ENCODE measurements around the gene ATP5PB. TPM values are rescaled to one million over a fixed set of nuclear protein-coding genes. Genes with fewer than 3 reads are reported as not detected.

Gene ATP5PB
- total and polyA plus RNA-seq, 4 donors, result 194 to 256 (median 203) TPM

DNA sequence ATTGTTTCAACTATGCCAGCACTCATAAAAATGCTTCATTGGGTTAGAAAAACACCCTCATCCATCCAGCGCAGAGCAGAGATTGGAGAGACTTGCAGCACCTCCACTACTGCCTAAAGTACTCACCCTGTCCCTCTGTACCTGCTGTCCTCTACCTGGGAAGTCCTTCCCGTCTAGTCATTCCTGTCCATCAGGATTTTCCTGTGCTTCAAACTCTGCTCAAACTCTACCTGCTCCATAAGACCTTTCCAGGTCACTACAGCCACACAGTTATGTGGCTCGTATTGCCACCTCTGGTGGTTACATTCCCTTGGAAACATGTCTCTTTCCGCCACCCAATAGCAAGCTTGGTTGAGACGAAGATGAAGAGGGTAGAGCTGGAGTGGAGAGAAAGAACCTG is 28.9 kb upstream of the ATP5PB start:
- WGBS, 2 donors, result 78 to 83% methylated on average over 5 of the region's 5 CpGs
- H3K4me3 ChIP-seq, result no peak overlapping the region
- H3K4me1 ChIP-seq (ENCODE audit: control insufficient read depth in 5 of 5, insufficient read depth in 5 of 5, low read length in 5 of 5), result peaks cover 0 to 9% (median 3%) of the 10 kb centered on the region in 5 donors
- H3K9me3 ChIP-seq (ENCODE audit: control insufficient read depth in 4 of 4, insufficient read depth in 3 of 4, low read length in 3 of 4), result no peaks in the 10 kb centered on the region
- no peak for DNase-seq
- no peaks in the 10 kb centered on the region for H3K36me3 ChIP-seq (ENCODE audit: control insufficient read depth in 4 of 4, insufficient read depth in 4 of 4, low read length in 4 of 4)
- no peak overlapping the region for H3K27ac ChIP-seq (ENCODE audit: low read depth in 1 of 2, low read length in 1 of 2)
- H3K27me3 ChIP-seq (ENCODE audit: control insufficient read depth in 3 of 3, insufficient read depth in 3 of 3, low read length in 2 of 3), result no peaks in the 10 kb centered on the region
- H3K9ac ChIP-seq (ENCODE audit: insufficient read depth in 1 of 2, low read length in 2 of 2), result no peak overlapping the region
- ATAC-seq (ENCODE audit: insufficient read depth, low FRiP score), result no peak
- TF ChIP-seq CTCF (IDR thresholded peaks at IDR 0.05; ENCODE audit: control extremely low read depth, extremely low read depth), result no peak

DNA sequence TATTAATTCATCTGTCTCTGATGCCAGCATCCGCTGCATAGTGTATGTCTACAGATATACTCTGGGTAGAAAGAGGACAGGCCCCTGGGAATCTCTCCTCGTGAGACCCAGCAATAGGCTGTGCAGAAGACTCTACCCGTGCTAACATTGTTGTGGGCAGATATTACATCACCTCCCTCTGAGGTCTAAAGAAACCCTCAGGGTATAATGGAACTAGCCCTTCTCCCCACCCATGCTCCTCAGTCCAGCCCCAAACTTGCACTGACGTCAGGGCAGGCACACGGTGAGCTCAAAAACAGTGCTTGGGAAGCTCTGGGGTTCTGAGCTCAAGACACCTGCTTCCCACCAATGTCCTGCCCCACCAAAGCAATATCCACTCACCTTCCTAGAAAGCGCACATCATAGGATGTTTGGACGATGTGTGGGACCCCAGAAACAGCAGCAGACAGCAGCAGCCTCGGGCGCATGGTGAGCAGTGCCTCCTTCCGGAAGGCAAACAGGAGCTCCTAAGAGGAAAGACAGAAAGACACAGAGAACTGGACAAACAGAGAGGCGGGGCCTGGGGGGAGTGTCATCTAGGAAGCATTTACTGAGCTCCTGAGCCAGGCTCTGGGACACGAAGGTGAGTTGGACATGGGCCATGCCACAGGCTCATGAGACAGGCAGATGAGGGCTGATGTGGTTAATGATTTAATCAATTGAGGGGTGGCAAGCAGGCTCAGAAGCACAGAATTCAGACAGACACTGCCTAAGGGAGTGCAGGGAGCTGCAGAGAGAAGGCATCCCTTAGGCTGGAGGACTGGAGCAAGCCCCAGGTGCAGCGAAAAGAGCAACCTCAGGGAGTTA is 26.5 kb upstream of the ATP5PB start:
- Histone ChIP-seq H3K27ac (ENCODE audit: low read depth in 1 of 2, low read length in 1 of 2) (no peak overlapping the region), H3K9me3 (ENCODE audit: control insufficient read depth in 4 of 4, insufficient read depth in 3 of 4, low read length in 3 of 4) (no peaks in the 10 kb centered on the region), H3K4me1 (ENCODE audit: control insufficient read depth in 5 of 5, insufficient read depth in 5 of 5, low read length in 5 of 5) (peaks cover 0 to 4% (median 2%) of the 10 kb centered on the region in 5 donors), H3K36me3 (ENCODE audit: control insufficient read depth in 4 of 4, insufficient read depth in 4 of 4, low read length in 4 of 4) (no peaks in the 10 kb centered on the region), H3K4me3 (no peak overlapping the region), H3K27me3 (ENCODE audit: control insufficient read depth in 3 of 3, insufficient read depth in 3 of 3, low read length in 2 of 3) (peaks cover 0 to 2% (median 2%) of the 10 kb centered on the region in 3 donors), H3K9ac (ENCODE audit: insufficient read depth in 1 of 2, low read length in 2 of 2) (no peak overlapping the region)
- peak in 1 of 3 donors; percentile 24 for DNase-seq
- ATAC-seq (ENCODE audit: insufficient read depth, low FRiP score), result no peak
- 68 to 76% methylated on average over 13 of the region's 13 CpGs for WGBS, 2 donors
- TF ChIP-seq CTCF (IDR thresholded peaks at IDR 0.05; ENCODE audit: control extremely low read depth, extremely low read depth), result no peak

DNA sequence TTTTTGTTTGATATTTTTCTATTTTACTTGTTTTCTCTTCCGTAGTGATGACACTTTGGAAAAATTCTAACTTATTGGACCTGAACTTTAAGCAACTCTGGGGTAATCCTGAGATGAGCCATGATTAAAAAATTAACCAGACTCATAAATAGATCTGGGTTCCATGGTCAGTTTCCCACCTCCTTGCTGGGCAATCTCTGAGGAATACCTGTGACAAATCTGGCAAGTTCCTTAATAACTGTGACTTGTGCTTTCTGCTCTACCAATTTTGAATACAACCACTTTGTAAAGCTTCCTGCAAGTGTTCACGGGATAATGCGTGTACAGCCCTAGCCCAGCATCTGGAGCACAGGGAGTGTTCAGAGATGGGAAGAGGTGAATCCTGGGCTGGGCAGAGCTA is 25.0 kb upstream of the ATP5PB start:
- no peaks in the 10 kb centered on the region for H3K36me3 ChIP-seq (ENCODE audit: control insufficient read depth in 4 of 4, insufficient read depth in 4 of 4, low read length in 4 of 4)
- H3K9ac ChIP-seq (ENCODE audit: insufficient read depth in 1 of 2, low read length in 2 of 2), result no peak overlapping the region
- no peaks in the 10 kb centered on the region for H3K4me1 ChIP-seq (ENCODE audit: control insufficient read depth in 5 of 5, insufficient read depth in 5 of 5, low read length in 5 of 5)
- no peak overlapping the region for H3K27ac ChIP-seq (ENCODE audit: low read depth in 1 of 2, low read length in 1 of 2)
- ATAC-seq (ENCODE audit: insufficient read depth, low FRiP score) (no peak), DNase-seq (no peak)
- WGBS, 2 donors, result 94 to 95% methylated on average over 3 of the region's 3 CpGs
- H3K27me3 ChIP-seq (ENCODE audit: control insufficient read depth in 3 of 3, insufficient read depth in 3 of 3, low read length in 2 of 3), result peaks cover 0 to 2% (median 2%) of the 10 kb centered on the region in 3 donors
- no peak for TF ChIP-seq CTCF (IDR thresholded peaks at IDR 0.05; ENCODE audit: control extremely low read depth, extremely low read depth)
- H3K4me3 ChIP-seq, result no peak overlapping the region
- no peaks in the 10 kb centered on the region for H3K9me3 ChIP-seq (ENCODE audit: control insufficient read depth in 4 of 4, insufficient read depth in 3 of 4, low read length in 3 of 4)
